ENCODE data around the gene CLDN6.

The CLDN6 gene

DNA sequence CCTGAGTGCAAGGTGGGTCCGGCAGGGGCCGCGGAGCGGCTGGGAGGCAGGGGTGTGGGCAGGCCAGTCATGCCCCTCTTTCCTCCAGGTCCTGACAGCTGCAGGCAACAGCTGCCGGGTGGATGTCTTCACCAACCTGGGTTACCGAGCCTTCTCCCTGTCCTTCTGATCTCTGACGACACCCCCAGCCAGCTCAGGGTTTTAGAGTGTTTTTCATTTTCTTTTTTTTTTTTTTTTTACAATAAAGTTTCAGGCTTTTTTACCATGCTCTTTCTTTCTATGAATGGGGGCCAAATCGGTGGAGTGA, 9.5 kb upstream of the CLDN6 start:
- no peak for FAIRE-seq

GRCh38 chr16:3026609-3027488, 8.9 kb upstream of the CLDN6 start:
- FAIRE-seq, result no peak

DNA sequence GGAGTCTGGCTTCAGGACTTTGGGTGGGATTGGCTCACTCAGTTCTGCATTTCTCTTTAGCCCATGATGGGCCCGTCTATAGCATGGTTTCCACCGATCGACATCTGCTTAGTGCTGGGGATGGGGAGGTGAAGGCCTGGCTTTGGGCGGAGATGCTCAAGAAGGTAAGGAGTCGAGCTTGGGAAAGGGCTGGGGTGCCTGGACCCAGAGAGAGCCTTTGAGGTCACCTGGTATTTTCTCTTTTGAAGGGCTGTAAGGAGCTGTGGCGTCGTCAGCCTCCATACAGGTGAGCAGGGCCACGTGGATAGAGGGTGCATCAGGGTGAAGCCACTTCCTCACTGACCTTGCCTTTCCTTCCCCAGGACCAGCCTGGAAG, 8.0 kb upstream of the CLDN6 start:
- no peak for FAIRE-seq

GRCh38 chr16:3025032-3026002, 7.3 kb upstream of the CLDN6 start:
- FAIRE-seq, result no peak

DNA sequence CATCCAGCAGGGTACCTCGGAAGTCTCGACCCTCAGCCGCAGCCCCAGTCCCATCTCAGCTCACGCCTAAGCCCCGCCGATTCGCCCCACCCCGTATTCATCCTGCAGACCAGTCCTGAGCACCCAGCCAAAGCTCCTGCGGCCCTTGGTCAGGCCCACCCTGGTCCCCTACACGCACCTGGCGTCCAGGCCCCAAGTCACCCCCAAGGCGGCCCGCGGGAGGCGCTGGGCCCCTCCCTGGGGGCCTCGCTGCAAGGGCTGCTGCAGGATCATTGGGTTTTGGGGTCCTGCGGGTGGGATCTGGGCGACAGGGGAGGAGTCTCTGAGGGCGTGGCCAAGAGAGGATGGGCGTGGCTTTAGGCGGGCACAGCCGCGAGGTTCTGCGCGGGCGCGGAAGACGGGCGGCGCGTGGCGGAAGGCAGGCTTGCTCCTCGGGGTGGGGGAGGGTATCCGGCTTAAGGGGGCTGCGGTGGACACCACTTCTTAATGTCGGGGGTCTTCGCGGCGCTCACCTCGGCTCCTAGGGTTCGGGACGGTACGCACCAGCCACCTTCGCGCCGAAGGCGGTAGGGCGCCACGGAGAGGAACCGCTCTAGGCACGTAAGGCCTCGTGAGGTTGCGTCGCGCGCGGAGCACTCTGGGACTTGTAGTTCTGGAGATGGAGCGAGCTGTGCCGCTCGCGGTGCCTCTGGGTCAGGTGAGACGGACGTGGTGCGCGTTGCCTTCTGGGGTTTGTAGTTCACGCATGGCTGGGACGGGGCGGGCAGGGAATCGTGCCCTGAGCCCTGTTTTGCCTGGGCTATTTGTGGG, 5.9 kb upstream of the CLDN6 start, which contains the start of the genes HCFC1R1 and THOC6:
HCFC1R1 (minus strand) TSS at position 274 of the 810 bp plus-strand sequence; CDS start at position 273, 1 bp downstream.
THOC6 (plus strand) TSS at position 367 of the 810 bp plus-strand sequence; CDS start at position 659, 292 bp downstream.
- no peak for FAIRE-seq

DNA sequence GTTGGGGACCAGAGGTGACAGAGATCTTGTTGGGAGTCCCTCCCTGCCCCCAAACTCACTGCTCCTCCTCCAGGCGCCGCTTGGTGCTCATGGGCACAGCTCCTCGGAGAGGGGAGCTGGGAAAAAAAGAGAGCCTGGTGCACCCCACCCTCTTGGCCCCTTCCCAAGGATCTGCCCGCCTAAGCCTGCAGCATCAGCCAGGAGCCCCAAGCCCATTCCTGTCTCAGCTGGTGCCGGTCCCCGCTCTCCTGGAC, 5.4 kb upstream of the CLDN6 start:
- FAIRE-seq, result no peak

DNA sequence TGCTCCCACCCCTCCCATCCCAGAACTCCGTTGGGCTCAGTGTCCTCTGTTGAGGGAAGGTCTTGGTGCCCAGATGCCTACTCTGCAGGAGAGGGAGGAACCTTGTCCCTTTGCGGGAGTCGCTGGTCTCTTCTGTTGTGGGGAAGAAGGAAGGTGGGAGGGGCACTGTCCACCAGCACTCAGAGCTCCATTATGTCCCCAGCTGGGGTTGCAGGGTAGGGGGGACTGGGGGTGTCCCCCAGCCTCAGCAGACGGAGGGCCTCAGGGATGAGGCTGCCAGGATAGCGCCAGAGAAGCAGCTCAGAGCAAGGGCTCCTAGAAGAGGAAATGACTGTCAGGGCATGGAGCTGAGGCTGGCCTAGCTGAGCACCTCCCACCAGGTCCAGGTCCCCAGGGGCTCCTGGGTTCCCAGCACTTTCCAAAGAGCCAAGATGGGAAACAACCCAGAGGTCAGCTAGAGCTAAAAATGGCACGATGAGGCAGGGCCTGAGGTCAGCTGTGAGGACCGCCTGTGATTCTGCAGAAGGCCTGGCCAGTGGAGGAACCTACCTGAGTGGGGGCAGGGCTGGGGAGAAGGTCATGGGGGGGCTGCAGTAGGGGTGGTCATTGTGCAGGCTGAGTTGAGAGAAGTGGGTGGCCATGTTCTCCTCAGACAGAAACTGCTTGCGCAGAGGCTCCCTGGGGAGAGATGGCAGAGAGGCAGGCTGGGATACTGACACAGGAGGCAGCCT, 4.9 kb upstream of the CLDN6 start:
- FAIRE-seq, result no peak

DNA sequence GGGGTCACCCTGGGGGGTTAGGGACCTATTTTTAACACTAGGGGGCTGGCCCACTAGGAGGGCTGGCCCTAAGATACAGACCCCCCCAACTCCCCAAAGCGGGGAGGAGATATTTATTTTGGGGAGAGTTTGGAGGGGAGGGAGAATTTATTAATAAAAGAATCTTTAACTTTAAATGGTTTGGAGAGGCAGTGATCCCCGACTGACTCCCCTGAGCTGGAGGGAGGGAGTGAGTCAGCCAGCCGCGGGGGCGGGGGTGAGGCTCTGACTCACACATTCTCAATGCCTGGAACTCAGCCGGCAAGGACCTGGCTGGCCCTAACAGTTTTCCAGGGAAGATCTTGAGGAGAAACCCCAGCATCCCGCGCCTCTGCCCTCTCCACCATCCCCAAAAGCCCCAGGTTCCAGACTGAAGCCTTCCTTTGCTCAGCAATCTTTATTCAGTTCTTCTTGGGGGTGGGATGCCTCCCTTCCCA, 4.3 kb upstream of the CLDN6 start:
- FAIRE-seq, result no peak

GRCh38 chr16:3021449-3022207, 3.6 kb upstream of the CLDN6 start:
- no peak for FAIRE-seq

DNA sequence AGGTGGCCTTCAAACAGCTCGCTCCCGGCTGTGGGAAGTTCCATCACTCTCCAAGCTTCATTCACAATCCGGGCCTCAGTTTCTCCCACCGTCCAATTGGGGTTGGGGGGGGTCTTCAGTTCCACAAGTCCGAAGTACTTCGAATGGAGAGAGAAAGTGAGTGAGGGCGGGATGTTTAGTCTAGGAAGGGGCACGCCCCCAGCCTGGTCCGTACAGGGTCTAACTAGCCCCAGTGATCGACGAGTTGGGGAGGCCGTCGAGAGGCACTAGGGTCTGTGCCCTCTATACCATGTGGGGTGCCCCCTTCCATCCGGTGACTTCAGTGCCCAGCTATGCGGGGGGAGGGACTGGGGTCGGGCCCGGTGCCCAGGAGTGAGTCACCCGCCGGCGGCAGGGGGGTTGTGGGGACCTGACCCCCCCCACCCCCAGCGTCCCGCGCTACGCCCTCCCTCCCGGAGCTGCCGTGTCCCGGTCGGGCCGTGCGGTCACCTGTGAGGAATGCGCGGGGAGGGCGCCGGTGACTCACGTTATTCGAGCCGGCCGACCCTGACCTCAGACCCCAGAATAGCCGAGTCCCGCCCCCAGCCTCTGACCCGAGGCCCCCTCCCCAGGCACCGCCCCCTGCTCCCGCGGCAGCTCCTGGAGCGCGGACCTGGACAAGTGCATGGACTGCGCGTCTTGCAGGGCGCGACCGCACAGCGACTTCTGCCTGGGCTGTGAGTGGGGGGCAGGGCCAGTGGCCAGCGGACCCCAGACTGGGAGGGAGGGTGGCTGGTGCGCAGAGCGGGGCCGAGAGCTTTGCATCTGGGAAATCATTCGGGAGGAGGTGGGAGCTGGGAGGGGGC, 2.8 kb upstream of the CLDN6 start:
- no peak for FAIRE-seq

DNA sequence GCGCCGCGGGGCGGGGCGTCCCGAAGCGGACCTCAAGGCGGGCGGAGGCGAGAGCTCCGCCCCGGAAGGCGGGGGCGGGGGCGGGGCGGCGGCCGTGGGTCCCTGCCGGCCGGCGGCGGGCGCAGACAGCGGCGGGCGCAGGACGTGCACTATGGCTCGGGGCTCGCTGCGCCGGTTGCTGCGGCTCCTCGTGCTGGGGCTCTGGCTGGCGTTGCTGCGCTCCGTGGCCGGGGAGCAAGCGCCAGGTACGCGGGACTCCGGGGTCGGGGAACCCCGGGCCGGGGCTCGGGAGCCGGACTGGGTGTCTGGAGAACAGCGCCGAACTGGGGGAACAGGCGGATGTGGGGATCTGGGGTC, 2.2 kb upstream of the CLDN6 start, which contains the start of gene TNFRSF12A:
TNFRSF12A (plus strand) TSS at position 122 of the 357 bp plus-strand sequence; CDS start at position 152, 30 bp downstream.
- no peak for FAIRE-seq

GRCh38 chr16:3019594-3020246, 1.7 kb upstream of the CLDN6 start:
- no peak for FAIRE-seq

GRCh38 chr16:3017344-3017743, 639 bp downstream of the CLDN6 start:
- no peak for FAIRE-seq

GRCh38 chr16:3015865-3016521, 2.0 kb downstream of the CLDN6 start:
- no peak for FAIRE-seq

DNA sequence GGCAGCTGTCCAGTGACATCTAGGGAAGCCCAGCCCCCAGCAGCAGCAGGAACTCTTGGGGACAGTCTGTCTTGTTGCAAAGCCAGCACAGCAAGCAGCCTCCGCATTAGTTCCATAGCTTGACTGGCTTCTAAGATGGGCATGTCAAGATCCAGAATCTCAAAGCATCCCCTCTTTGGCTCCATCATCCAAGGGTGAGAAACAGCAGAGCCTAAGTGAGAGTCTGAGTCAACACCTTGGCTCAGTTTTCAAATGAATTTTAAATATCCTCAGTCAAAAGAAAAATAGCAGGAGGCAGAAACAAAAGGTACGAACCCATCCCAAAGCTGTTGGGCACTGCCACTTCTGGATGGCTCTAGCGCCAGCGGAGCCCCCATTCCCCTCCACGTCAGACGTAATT, 3.0 kb downstream of the CLDN6 start:
- no peak for FAIRE-seq

DNA sequence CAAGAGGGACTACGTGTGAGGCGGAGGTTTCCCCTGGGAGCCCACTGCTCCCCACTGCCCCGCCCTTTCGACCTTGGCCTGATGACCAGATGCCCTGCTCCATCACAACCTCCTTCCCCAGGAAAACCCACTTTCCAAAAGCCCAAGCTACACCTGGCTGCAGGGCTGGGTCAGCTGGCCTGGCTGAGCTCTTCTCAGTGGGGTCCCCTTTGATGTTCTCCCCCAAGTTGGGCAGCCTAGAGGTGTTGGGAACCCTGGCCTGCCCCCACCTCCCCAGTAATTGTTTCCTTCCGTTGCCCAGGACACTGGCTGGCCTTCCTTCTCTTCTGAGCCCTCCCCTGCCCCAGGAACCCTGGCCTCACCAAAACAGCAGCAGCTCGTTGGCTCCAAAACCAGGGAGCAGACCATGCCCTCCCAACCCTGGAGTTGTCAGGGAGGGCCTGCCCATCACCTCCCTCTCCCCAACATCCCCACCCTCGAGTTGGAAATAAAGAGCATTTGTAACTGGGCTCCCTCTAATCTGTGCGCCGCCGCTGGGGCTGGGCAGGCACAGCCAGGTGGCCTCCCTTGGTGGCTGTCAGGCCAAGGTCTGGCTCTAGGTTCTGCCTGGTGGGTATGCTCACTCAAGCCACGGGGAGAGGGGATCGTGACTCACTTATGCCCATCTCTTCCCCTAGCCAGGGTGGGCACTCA, 3.8 kb downstream of the CLDN6 start:
- FAIRE-seq, result no peak

DNA sequence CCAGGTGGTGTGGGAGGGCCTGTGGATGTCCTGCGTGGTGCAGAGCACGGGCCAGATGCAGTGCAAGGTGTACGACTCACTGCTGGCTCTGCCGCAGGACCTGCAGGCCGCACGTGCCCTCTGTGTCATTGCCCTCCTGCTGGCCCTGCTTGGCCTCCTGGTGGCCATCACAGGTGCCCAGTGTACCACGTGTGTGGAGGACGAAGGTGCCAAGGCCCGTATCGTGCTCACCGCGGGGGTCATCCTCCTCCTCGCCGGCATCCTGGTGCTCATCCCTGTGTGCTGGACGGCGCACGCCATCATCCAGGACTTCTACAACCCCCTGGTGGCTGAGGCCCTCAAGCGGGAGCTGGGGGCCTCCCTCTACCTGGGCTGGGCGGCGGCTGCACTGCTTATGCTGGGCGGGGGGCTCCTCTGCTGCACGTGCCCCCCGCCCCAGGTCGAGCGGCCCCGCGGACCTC, 4.5 kb downstream of the CLDN6 start:
- no peak for FAIRE-seq

GRCh38 chr16:3012828-3013420, 5.1 kb downstream of the CLDN6 start, which contains the start of gene CLDN9:
CLDN9 (plus strand) TSS chr16:3012923; CDS start chr16:3013363, 440 bp downstream.
- FAIRE-seq, result no peak

Measured in colon (tissue), 2 donors.